ENCODE measurements around the gene UBAC1. TPM values are rescaled to one million over a fixed set of nuclear protein-coding genes. Genes with fewer than 3 reads are reported as not detected.
A peak's percentile ranks its signal among the peaks of the same experiment; 100 is the strongest.

The UBAC1 gene
- total and polyA plus RNA-seq, 9 of the 15 experiments (the other 6 are each of a cell fraction or from before 2014, with no cell fraction given): 94.0 to 399 (median 228) TPM

- BruUV-seq (replicated peaks): no TSS peak
- DNase-seq (ENCODE audit: extremely low read depth in 1 of 4, low spot score in 3 of 4) (no peak), ATAC-seq (no peak), FAIRE-seq (no peak)
- in situ Hi-C loops (cut with MboI): no loop called here
- no peak overlapping the region for H2AFZ ChIP-seq (ENCODE audit: low read depth, low read length)
- H3K36me3 ChIP-seq (ENCODE audit: control insufficient read depth, insufficient read depth, low read length): peaks cover 94% of the 10 kb centered on the region
- no peak overlapping the region for H3K4me2 ChIP-seq (ENCODE audit: insufficient read depth, low read length)
- no peak for TF ChIP-seq NBN (IDR thresholded peaks at IDR 0.05; ENCODE audit: low read depth)
- TF ChIP-seq ZNF24 (IDR thresholded peaks at IDR 0.05): no peak
- no peak for TF ChIP-seq CREM (IDR thresholded peaks at IDR 0.05; ENCODE audit: low read depth)
- TF ChIP-seq CEBPB (tag; IDR thresholded peaks at IDR 0.05): no peak
- no peak for TF ChIP-seq JUND (IDR thresholded peaks at IDR 0.05; ENCODE audit: borderline replicate concordance, low read depth, low read length)
- no peak for TF ChIP-seq JUND (tag; IDR thresholded peaks at IDR 0.05; ENCODE audit: borderline replicate concordance, low read depth, low read length)
- TF ChIP-seq ZNF830 (CRISPR knock-in tag; IDR thresholded peaks at IDR 0.05): no peak
- TF ChIP-seq MITF (IDR thresholded peaks at IDR 0.05): no peak
- TF ChIP-seq, protein P1, sequence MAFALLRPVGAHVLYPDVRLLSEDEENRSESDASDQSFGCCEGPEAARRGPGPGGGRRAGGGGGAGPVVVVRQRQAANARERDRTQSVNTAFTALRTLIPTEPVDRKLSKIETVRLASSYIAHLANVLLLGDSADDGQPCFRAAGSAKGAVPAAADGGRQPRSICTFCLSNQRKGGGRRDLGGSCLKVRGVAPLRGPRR (CRISPR knock-in tag; IDR thresholded peaks at IDR 0.05): no peak
- TF ChIP-seq POLR2AphosphoS5 (IDR thresholded peaks at IDR 0.05; ENCODE audit: control insufficient read depth, insufficient read depth, low read depth, low read length): no peak
- no peaks in the 10 kb centered on the region for H3K27me3 ChIP-seq (ENCODE audit: control insufficient read depth in 2 of 2, insufficient read depth in 2 of 2, low read length in 2 of 2)
- peaks cover 38 to 70% of the 10 kb centered on the region in 2 experiments for H3K4me1 ChIP-seq (replicated peaks in 1 of 2; ENCODE audit: control insufficient read depth in 2 of 2, insufficient read depth in 2 of 2, low read length in 2 of 2)
- peaks cover 36% of the 10 kb centered on the region; the same call in 1 of the 2 replicates for H4K20me1 ChIP-seq (replicated peaks; ENCODE audit: control insufficient read depth, insufficient read depth, low read length)
- peak overlapping the region in 1 of 2 experiments; percentile 81; a peak in 1 of 4 replicates for H3K9ac ChIP-seq (ENCODE audit: insufficient read depth in 1 of 2, low read depth in 2 of 2, low read length in 2 of 2)
- H3K9me1 ChIP-seq (ENCODE audit: control insufficient read depth, insufficient read depth, low read length): no peaks in the 10 kb centered on the region
- peaks cover 95% of the 10 kb centered on the region for H3K79me2 ChIP-seq (ENCODE audit: control insufficient read depth, insufficient read depth, low read length)
- intact Hi-C loops (cut with micrococcal nuclease): no loop called here
- no peak overlapping the region for H3K4me3 ChIP-seq
- ChIA-PET CTCF (ENCODE audit: low intra/inter-chr PET ratio) (no interaction called here), POLR2A (interaction anchor here (0.8 kb wide), 1 partner anchor 23 kb away, joined by 5 read pairs; no protein-coding TSS in a partner anchor)
- 93% methylated on average over 14 of the region's 18 CpGs for WGBS (ENCODE audit: insufficient coverage, low coverage, missing lambda C conversion rate)
- H3K27ac ChIP-seq (ENCODE audit: extremely low read depth, low read depth, low read length): peak overlapping the region; percentile 91; the same call in 1 of the 3 replicates
- no peaks in the 10 kb centered on the region for H3K9me3 ChIP-seq (replicated peaks; ENCODE audit: control insufficient read depth, insufficient read depth, low read depth, low read length)
These were observed 13.6 kb downstream of the UBAC1 start for GRCh38 chr9:135947582-135947981.
